SW480 (cell line): Measurements from ENCODE around the gene GLRX5.
A peak's percentile ranks its signal among the peaks of the same experiment; 100 is the strongest.

Experiments
- DNase-seq: peaks from one replicate; pipeline ENCODE4 v3.0.0-alpha.2; 2016; ENCODE audit warnings: low spot score

Gene GLRX5

GRCh38 chr14:95518045-95518751 lies 16.7 kb upstream of the GLRX5 start:
- no peak for DNase-seq

GRCh38 chr14:95519699-95520098 lies 15.2 kb upstream of the GLRX5 start:
- peak; percentile 95 for DNase-seq

GRCh38 chr14:95520346-95520745 lies 14.5 kb upstream of the GLRX5 start:
- DNase-seq, result peak; percentile 83

GRCh38 chr14:95521001-95521400 lies 13.8 kb upstream of the GLRX5 start:
- no peak for DNase-seq

- no peak for DNase-seq
These were observed 12.7 kb upstream of the GLRX5 start for GRCh38 chr14:95522116-95522515.

GRCh38 chr14:95522556-95522955 lies 12.3 kb upstream of the GLRX5 start:
- DNase-seq, result no peak

- DNase-seq, result peak; percentile 92
These were observed 11.6 kb upstream of the GLRX5 start for GRCh38 chr14:95523051-95523814.

GRCh38 chr14:95523815-95524448 lies 10.9 kb upstream of the GLRX5 start:
- DNase-seq, result peak; percentile 95

GRCh38 chr14:95524706-95525512 lies 9.9 kb upstream of the GLRX5 start:
- DNase-seq, result peak; percentile 95

GRCh38 chr14:95525999-95526398 lies 8.9 kb upstream of the GLRX5 start:
- DNase-seq, result no peak

- DNase-seq, result no peak
These were observed 8.1 kb upstream of the GLRX5 start for GRCh38 chr14:95526483-95527386.

GRCh38 chr14:95527387-95528002 lies 7.4 kb upstream of the GLRX5 start:
- peak; percentile 55 for DNase-seq

GRCh38 chr14:95529216-95529615 lies 5.6 kb upstream of the GLRX5 start:
- no peak for DNase-seq

GRCh38 chr14:95530473-95531276 lies 4.2 kb upstream of the GLRX5 start:
- DNase-seq, result no peak

- no peak for DNase-seq
These were observed 3.4 kb upstream of the GLRX5 start for GRCh38 chr14:95531473-95531872.

- no peak for DNase-seq
These were observed 2.9 kb upstream of the GLRX5 start for GRCh38 chr14:95531969-95532368.

- peak; percentile 40 for DNase-seq
These were observed 1.4 kb upstream of the GLRX5 start for GRCh38 chr14:95533391-95533821.

GRCh38 chr14:95533822-95534221 lies 1.0 kb upstream of the GLRX5 start:
- no peak for DNase-seq

- DNase-seq, result no peak
These were observed 574 bp downstream of the GLRX5 start for GRCh38 chr14:95535226-95536021.
